ENCODE data around the gene DLGAP4.

Gene DLGAP4

DNA sequence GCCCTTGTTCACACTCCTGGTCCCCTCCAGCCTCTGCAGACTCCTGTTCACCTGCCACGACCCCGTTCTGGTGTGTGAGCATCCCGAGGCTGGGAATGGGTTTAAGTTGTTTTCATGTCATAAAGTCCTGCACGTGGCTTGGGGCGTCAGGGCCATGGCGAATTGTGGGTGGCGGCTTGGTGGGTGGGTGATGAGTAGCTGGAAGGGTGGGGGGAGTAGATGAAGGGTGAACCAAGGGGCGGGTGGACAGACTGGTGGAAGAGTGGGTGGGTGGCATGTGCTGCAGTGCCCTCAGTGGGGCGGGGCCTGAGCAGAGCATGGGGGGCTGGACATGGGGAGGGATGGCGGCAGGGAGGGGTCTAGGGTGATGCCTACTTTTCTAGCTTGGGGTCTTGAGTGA is 54.3 kb downstream of the DLGAP4 start:
- no peak overlapping the region for H3K4me3 ChIP-seq (ENCODE audit: low read length)
- TF ChIP-seq CTCF (conservative IDR thresholded peaks at IDR 0.05; ENCODE audit: low read length) = no peak
- no peak for DNase-seq (ENCODE audit: low read depth)

GRCh38 chr20:36361406-36361805 is 55.3 kb downstream of the DLGAP4 start:
- no peak overlapping the region for H3K4me3 ChIP-seq (ENCODE audit: low read length)
- no peak for TF ChIP-seq CTCF (conservative IDR thresholded peaks at IDR 0.05; ENCODE audit: low read length)
- no peak for DNase-seq (ENCODE audit: low read depth)

DNA sequence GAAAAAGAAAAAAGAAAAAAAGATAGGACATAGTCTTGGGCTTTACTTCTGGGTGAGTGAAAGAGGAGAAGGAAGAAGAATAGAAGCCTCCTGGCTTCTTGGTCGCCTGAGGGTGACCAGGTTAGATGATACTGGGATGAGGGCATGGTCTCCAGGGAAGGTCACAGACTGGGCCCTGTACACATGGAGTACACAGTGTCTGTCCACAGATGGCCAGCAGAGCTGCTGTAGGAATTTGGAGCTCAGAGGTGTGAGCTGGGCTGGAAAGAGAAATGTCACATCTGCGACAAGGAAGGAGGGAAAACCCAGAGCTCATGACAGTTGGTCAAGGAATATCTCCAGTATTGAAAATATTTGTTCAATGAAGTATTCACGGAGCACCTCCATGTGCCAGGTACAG is 56.1 kb downstream of the DLGAP4 start:
- TF ChIP-seq CTCF (conservative IDR thresholded peaks at IDR 0.05; ENCODE audit: low read length) = no peak
- no peak overlapping the region for H3K4me3 ChIP-seq (ENCODE audit: low read length)
- no peak for DNase-seq (ENCODE audit: low read depth)

DNA sequence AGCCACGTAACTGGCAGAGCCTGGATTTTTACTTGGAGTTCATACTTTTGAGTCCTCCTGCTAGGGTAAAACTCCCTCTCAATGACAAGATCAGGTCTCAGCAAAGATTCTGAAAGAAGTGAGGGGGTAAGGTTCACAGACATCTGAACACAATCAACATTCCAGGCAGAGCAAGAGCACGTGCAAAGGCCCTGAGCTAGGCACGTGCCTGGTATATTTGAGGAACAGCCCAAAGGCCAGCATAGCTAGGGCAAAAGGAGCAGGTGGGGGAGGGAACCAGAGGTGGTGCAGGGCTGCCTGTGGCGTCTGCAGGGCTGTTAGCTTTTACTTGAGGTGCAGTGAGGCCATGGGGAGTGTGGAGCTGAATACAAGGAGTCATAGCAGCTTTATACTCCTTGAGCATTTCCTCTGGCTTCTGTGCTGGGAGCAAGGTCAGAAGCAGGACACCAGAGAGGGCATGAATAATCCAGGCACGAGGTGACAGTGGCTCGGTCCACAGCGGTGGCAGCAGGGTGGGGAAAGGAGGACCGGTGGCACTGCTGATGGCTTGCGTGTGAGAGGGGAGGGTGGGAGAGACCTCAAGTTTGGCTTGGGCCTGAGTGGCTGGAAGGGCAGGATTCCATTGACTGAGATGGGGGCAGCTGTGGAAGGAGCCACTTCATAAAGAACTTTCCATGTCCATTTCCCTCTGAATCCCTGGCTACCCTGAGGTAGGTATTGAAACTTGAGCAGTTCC is 57.0 kb downstream of the DLGAP4 start:
- no peak for TF ChIP-seq CTCF (conservative IDR thresholded peaks at IDR 0.05; ENCODE audit: low read length)

DNA sequence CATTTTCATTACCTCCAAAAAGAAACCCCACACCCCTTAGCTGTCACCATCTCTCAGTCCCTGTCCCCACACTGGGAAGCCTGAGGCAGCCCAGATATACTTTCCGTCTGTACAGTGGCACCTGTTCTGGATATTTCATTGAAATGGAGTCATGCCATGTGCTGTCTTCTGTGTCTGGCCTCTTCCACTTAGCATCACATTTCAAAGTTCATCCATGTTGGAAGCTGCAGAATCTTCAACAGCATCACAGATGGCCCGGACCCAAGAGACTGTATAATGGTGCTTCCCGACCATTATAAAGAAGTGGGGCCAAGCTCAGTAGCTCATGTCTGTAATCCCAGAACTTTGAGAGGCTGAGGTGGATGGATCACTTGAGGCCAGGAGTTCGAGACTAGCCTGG is 58.4 kb downstream of the DLGAP4 start:
- no peak overlapping the region for H3K4me3 ChIP-seq (ENCODE audit: low read length)
- no peak for DNase-seq (ENCODE audit: low read depth)
- TF ChIP-seq CTCF (conservative IDR thresholded peaks at IDR 0.05; ENCODE audit: low read length) = no peak

More for the DNA sequence above, 57.0 kb downstream of the DLGAP4 start:
- no peak for DNase-seq (ENCODE audit: low read depth)
- H3K4me3 ChIP-seq (ENCODE audit: low read length) = no peak overlapping the region

DNA sequence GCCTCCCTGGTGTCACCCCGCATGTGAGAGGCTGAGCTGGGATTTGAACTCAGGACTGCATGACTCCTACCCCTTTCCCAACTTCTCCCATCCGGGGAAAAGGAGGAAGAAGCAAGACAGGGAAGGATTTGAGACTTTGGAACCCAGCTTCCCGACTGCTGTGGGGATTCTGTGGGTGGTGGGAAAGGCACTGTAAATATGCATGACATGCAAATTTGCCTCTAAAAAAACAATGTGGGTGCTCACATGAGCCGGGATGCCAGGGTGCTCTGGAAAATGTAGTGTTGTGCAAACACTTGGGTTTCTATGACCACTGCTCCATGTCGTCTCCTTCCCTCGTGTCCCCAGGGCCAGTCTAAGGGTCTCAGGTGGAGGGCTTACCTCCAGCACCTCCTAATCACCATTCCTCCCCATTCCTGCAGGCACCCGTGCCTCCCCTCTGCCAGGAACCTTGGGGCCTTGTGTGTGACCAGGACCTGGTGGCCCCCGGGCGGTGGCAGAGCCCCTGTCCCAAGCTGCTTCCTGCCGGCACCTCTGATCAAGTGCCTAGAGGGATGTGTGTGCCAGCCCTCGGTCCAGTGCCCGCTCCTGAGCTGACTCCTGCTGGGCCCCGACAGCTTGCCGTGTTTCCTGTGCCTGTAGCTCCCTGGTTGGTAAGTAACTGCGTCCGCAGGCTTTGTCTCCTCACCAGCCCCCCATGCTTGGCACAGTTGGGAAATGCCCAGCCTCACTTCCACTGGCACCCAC is 60.7 kb downstream of the DLGAP4 start:
- DNase-seq (ENCODE audit: low read depth) = no peak
- TF ChIP-seq CTCF (conservative IDR thresholded peaks at IDR 0.05; ENCODE audit: low read length) = no peak
- H3K4me3 ChIP-seq (ENCODE audit: low read length) = no peak overlapping the region

DNA sequence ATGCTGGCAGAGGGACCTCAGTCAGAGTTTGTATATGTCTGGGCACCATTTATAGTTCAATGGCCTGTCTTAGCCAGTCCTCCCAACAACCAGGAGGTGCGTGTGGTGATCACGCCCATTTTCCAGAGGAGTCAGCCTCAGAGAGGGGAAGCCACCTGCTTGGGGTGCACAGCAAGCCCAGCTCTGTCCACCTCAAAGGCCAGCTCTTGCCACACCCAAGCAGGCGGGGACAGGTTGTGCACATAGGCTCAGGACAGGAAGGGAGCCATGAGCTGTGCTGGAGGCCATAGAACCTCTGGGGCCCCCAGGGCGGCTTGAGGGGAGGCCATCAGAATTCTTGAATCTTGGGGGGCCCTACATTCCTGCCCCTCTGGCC is 61.2 kb downstream of the DLGAP4 start:
- no peak for DNase-seq (ENCODE audit: low read depth)
- TF ChIP-seq CTCF (conservative IDR thresholded peaks at IDR 0.05; ENCODE audit: low read length) = no peak
- H3K4me3 ChIP-seq (ENCODE audit: low read length) = no peak overlapping the region

All from AG10803 (cell line).